ENCODE measurements around the gene INPP5A. TPM values are rescaled to one million over a fixed set of nuclear protein-coding genes. Genes with fewer than 3 reads are reported as not detected.

INPP5A gene
- total RNA-seq, 1 donor from 2014 or later, result 14.2 TPM

DNA sequence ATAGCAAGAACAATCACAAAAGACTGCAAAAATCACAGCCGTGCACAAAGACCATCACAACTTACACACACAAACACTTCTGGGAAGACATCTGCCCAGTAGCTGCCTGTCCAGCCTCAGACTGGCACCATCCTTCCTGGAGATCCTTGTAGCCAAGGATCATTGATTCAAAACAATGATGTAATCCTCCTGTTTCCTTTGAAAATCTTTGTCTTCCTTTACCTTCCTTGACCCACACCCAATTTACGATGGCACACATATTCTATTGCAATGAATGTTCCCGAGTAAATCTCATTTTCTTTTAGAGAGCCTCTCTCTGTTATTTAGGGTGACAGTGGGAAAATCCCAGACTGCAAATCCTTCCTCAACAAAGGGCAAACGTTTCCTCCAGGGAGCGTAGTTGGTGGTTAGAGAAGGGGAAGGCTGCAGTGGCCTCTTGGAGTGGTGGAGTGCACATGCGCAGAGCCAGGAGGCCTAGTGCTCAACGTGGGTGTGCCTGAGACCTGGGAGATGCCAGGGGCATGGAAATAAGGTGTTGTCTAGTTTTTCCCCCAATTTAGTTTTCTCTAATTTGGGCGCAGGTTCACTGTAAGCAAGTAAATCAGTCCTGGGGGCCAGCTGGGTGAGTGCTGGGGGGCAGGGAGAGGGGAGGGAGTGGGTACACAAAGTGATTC lies 3.1 kb upstream of the INPP5A start:
- TF ChIP-seq EZH2 (IDR thresholded peaks at IDR 0.05), result no peak
- TF ChIP-seq, protein P1, sequence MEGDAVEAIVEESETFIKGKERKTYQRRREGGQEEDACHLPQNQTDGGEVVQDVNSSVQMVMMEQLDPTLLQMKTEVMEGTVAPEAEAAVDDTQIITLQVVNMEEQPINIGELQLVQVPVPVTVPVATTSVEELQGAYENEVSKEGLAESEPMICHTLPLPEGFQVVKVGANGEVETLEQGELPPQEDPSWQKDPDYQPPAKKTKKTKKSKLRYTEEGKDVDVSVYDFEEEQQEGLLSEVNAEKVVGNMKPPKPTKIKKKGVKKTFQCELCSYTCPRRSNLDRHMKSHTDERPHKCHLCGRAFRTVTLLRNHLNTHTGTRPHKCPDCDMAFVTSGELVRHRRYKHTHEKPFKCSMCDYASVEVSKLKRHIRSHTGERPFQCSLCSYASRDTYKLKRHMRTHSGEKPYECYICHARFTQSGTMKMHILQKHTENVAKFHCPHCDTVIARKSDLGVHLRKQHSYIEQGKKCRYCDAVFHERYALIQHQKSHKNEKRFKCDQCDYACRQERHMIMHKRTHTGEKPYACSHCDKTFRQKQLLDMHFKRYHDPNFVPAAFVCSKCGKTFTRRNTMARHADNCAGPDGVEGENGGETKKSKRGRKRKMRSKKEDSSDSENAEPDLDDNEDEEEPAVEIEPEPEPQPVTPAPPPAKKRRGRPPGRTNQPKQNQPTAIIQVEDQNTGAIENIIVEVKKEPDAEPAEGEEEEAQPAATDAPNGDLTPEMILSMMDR (IDR thresholded peaks at IDR 0.05), result no peak
- no peak for TF ChIP-seq EZH2phosphoT487 (IDR thresholded peaks at IDR 0.05)
- Histone ChIP-seq H3K27ac (no peak overlapping the region), H3K4me3 (no peak overlapping the region), H4K20me1 (ENCODE audit: low read depth) (peaks cover 15% of the 10 kb centered on the region), H3K9me3 (ENCODE audit: low read depth) (peaks cover 13% of the 10 kb centered on the region), H3K4me1 (peaks cover 15% of the 10 kb centered on the region), H3K36me3 (no peaks in the 10 kb centered on the region), H2AFZ (replicated peaks) (no peak overlapping the region), H3K79me2 (ENCODE audit: low read depth) (peaks cover 9% of the 10 kb centered on the region), H3K4me2 (no peak overlapping the region), H3K27me3 (peaks cover 9% of the 10 kb centered on the region), H3K9ac (no peak overlapping the region), H3F3A (ENCODE audit: low read depth) (no peaks in the 10 kb centered on the region)
- peak overlapping the region; percentile 84 for H3K4me3 Mint-ChIP-seq
- H3K9me3 Mint-ChIP-seq, result peaks cover 22% of the 10 kb centered on the region
- H3K27me3 Mint-ChIP-seq (ENCODE audit: insufficient read depth, low read depth), result peaks cover 5% of the 10 kb centered on the region
- no peak overlapping the region for H3K27ac Mint-ChIP-seq
- H3K4me1 Mint-ChIP-seq, result peaks cover 20% of the 10 kb centered on the region
- peaks cover 5% of the 10 kb centered on the region for H3K36me3 Mint-ChIP-seq
- no peak for DNase-seq (ENCODE audit: low spot score)

DNA sequence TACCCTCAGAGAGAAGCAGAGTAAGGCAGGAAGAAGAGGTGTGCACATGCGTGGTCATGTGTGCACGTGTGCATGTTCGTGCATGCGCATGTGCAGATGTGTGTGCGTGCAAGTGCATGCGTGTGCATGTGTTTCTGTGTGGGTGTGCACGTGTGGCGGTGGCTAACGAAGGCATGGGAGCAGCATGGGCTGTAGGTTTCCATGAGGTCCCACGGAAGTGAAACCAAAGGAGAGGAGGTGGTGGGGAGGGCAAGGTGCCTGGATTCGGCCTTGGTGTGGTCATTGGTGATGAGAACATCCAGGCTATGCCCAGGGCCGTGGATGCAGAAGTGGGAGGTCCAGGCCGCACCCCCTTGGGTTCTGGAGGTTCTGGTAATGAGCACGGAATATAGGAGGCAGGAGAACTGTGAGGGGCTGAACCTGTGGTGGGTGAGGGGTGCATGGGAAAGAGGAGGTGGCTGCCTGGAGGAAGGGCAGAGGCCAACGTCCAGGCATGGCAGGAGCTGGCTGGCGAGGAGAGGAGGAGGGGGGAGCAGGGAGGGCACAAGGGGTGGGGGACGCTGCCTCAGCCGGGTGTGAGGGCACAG lies 2.4 kb upstream of the INPP5A start:
- no peak overlapping the region for H2AFZ ChIP-seq (replicated peaks)

DNA sequence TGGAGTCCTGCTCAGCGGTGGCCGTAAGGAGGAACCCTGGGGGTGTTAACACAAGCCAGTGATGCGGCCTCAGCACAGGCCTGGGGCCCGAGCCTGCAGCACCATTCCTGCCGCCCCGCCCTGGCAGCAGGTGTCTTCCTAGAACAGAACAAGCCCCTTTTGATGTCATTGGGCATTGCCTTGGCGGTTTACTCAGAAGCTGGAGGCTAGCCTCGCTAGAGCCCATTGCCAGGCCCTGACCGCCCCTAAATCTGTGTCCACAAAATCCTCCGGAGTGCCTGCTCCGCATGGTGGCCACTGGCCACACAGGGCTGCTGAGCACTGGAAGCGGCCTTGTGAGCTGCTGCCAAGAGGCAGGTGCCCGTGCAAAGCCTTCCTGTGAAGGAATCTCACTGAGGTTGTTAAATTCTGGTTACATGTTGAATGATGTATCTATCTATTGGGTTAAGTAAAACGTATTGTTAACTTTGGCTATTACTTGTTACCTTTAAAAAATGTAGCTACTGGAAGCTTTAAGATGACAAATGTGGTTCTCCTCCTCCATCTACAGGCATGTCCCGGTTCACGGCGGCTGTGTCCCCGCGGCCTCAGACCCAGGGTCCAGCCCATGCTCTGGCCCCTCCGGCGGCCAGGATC lies 1.2 kb upstream of the INPP5A start:
- Mint-ChIP-seq H3K36me3 (peaks cover 5% of the 10 kb centered on the region), H3K4me1 (peaks cover 37% of the 10 kb centered on the region), H3K27ac (no peak overlapping the region), H3K9me3 (peaks cover 10% of the 10 kb centered on the region), H3K27me3 (ENCODE audit: insufficient read depth, low read depth) (peaks cover 7% of the 10 kb centered on the region), H3K4me3 (peak overlapping the region; percentile 84)
- peak; percentile 33 for DNase-seq (ENCODE audit: low spot score)
- Histone ChIP-seq H3K9me3 (ENCODE audit: low read depth) (peaks cover 4% of the 10 kb centered on the region), H3K27me3 (peaks cover 9% of the 10 kb centered on the region), H3K4me3 (peak overlapping the region; percentile 58), H3K27ac (no peak overlapping the region), H4K20me1 (ENCODE audit: low read depth) (peaks cover 23% of the 10 kb centered on the region), H3K4me2 (peak overlapping the region; percentile 79), H3K79me2 (ENCODE audit: low read depth) (peaks cover 9% of the 10 kb centered on the region), H3K36me3 (no peaks in the 10 kb centered on the region), H3K9ac (no peak overlapping the region), H2AFZ (replicated peaks) (peak overlapping the region; percentile 84), H3K4me1 (peaks cover 26% of the 10 kb centered on the region), H3F3A (ENCODE audit: low read depth) (no peaks in the 10 kb centered on the region)
- peak; percentile 44 for TF ChIP-seq EZH2 (IDR thresholded peaks at IDR 0.05)
- TF ChIP-seq, protein P1 (IDR thresholded peaks at IDR 0.05), result no peak

More for the DNA sequence above, 2.4 kb upstream of the INPP5A start:
- H3K36me3 Mint-ChIP-seq, result peaks cover 5% of the 10 kb centered on the region
- peaks cover 5% of the 10 kb centered on the region for H3K27me3 Mint-ChIP-seq (ENCODE audit: insufficient read depth, low read depth)
- Histone ChIP-seq H3K4me3 (no peak overlapping the region), H3F3A (ENCODE audit: low read depth) (no peaks in the 10 kb centered on the region), H3K36me3 (no peaks in the 10 kb centered on the region), H3K27ac (no peak overlapping the region), H3K9ac (no peak overlapping the region), H3K79me2 (ENCODE audit: low read depth) (peaks cover 9% of the 10 kb centered on the region), H3K4me1 (peaks cover 19% of the 10 kb centered on the region), H3K27me3 (peaks cover 9% of the 10 kb centered on the region), H4K20me1 (ENCODE audit: low read depth) (peaks cover 15% of the 10 kb centered on the region), H3K9me3 (ENCODE audit: low read depth) (peaks cover 13% of the 10 kb centered on the region), H3K4me2 (no peak overlapping the region)
- peaks cover 19% of the 10 kb centered on the region for H3K9me3 Mint-ChIP-seq
- H3K4me1 Mint-ChIP-seq, result peaks cover 26% of the 10 kb centered on the region
- no peak for TF ChIP-seq EZH2phosphoT487 (IDR thresholded peaks at IDR 0.05)
- TF ChIP-seq, protein P1 (IDR thresholded peaks at IDR 0.05), result no peak
- TF ChIP-seq EZH2 (IDR thresholded peaks at IDR 0.05), result no peak
- no peak overlapping the region for H3K27ac Mint-ChIP-seq
- DNase-seq (ENCODE audit: low spot score), result no peak
- H3K4me3 Mint-ChIP-seq, result peak overlapping the region; percentile 84
